GM10266 (cell line): ENCODE results near the gene HPGDS.

Source experiments
- DNase-seq: peaks from one replicate; pipeline ENCODE4 v3.0.0; 2012; ENCODE audit errors: extremely low spot score
- CTCF ChIP-seq: IDR thresholded peaks from 2 replicates; pipeline ENCODE4 v1.5.1; 2012; ENCODE audit warnings: mild to moderate bottlenecking, low read depth; ENCODE audit not compliant: control insufficient read depth, insufficient read depth; ENCODE audit errors: missing control alignments

Gene HPGDS

DNA sequence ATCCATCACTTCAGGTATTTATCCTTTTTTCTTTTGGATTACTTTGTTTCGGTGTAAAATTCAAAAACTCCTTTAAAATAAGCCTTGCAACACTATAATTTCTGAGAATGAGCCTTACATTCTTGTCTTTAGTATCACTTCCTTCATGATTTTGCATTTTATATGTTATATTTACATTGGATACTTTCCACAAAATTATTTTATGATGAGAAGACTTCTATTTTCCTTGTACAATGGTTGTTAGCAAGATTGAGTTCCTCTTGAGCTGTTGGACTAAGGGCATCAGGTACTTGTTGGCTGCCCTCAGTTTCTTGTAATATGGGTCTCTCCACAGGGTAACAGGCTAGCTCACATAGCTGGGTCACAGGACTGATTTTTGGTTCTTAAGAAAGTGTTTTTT, 22.7 kb upstream of the HPGDS start:
- no peak for TF ChIP-seq CTCF
- DNase-seq, result no peak

- no peak for DNase-seq
- TF ChIP-seq CTCF, result no peak
Observed at GRCh38 chr4:94364527-94364926, 21.9 kb upstream of the HPGDS start.

GRCh38 chr4:94363136-94363655, 20.6 kb upstream of the HPGDS start:
- TF ChIP-seq CTCF, result no peak
- no peak for DNase-seq

DNA sequence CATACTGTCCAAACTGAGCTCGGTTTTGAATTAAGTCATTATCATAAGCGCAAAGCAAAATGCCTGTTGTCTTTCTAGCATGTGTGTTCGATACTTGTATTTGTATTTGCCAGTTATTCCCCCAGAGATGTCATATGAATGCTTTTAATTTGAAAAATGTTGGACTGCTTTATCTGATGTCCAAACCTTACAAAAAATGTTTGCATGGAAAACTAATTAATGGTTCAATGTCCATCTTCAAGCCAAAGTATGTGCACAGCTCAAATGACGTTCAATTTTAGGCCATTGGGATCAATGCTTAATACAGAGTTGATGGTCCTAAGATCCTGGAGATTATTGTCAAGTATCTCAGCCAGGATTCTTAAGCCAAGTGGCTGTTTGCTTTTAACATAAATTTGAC, 17.2 kb upstream of the HPGDS start:
- TF ChIP-seq CTCF, result no peak
- no peak for DNase-seq

- TF ChIP-seq CTCF, result no peak
- no peak for DNase-seq
Observed at GRCh38 chr4:94359221-94359620, 16.6 kb upstream of the HPGDS start.

DNA sequence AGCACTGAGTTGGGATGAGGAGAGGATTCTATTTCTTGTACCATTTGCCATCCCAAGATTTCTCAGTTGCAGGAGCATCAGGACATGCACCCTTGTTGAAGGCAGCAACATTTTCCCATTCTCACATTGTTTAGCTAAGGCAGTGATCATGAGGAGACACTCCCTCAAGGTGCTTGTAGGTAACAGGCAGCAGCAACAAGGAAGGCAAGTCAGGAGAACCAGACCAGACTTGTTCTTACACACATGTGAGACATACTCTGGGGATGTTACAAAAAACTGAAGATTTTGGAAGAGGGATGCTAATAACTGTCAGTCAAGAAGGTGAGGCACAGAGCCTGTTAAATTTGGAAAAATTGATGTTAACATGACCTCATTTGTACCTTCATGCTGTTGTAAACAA, 15.5 kb upstream of the HPGDS start:
- TF ChIP-seq CTCF, result no peak
- DNase-seq, result no peak

DNA sequence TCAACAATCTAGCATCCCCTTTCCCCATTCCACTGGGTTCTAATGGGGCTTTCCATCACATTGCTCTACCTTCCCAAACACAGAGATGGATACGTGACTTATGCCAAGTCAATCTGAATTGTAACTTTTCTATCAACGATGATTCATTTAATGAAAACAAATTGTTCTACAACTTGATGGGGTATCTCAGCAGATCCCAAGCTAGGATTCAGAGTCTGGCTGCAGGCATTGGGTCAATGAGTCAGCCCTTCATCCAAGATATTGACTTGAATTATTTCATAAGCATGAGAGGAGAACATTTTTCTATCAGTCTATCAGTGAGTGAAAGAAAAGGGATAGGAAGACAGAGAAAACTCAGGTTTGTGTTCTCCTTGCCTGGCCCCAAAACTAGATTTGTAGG, 15.0 kb upstream of the HPGDS start:
- no peak for DNase-seq
- no peak for TF ChIP-seq CTCF
